WTC11 (cell line): ENCODE results near the gene SLC5A3. TPM values are rescaled to one million over a fixed set of nuclear protein-coding genes. Genes with fewer than 3 reads are reported as not detected.

Experiments
- ATAC-seq: fragments of 200-7000 bp; cut with Tn5 transposase; 2 replicates; pipeline ENCODE4 v1.10.0; 2021; ENCODE audit warnings: mild to moderate bottlenecking, moderate library complexity
- CTCF ChIA-PET: fragments of 300-600 bp; sonication (Branson Sonifier 250); formaldehyde crosslinking; loops from one replicate; lab custom pipeline; 2021; ENCODE audit warnings: antibody characterized with exemption; lab: Charles Lee
- POLR2A ChIA-PET: fragments of 350-600 bp; sonication (Branson Sonifier 250); formaldehyde crosslinking; loops from one replicate; lab custom pipeline; 2021; ENCODE audit warnings: antibody characterized with exemption; lab: Charles Lee
- DNase-seq: peaks from one replicate; pipeline ENCODE4 v3.0.0; 2021; ENCODE audit warnings: low spot score
- H3K27ac Mint-ChIP-seq: 2 replicates; pipeline ENCODE4 v1.8.0; 2021; ENCODE audit warnings: mixed read lengths
- H3K27me3 Mint-ChIP-seq: 2 replicates; pipeline ENCODE4 v1.8.0; 2021; ENCODE audit warnings: low read depth, mild to moderate bottlenecking, moderate library complexity, mixed read lengths
- H3K36me3 Mint-ChIP-seq: 2 replicates; pipeline ENCODE4 v1.8.0; 2021; ENCODE audit warnings: mixed read lengths
- H3K4me1 Mint-ChIP-seq: 2 replicates; pipeline ENCODE4 v1.8.0; 2022; ENCODE audit warnings: mixed read lengths
- H3K4me3 Mint-ChIP-seq: 2 replicates; pipeline ENCODE4 v1.8.0; 2021; ENCODE audit warnings: mild to moderate bottlenecking, moderate library complexity, mixed read lengths
- H3K9me3 Mint-ChIP-seq: 2 replicates; pipeline ENCODE4 v1.8.0; 2021; ENCODE audit warnings: mixed read lengths
- ARID4B ChIP-seq: sonication (generic); formaldehyde crosslinking; IDR thresholded peaks from 2 replicates; pipeline ENCODE4 v1.8.0; 2023; ENCODE audit warnings: missing genetic modification reagents, mild to moderate bottlenecking, borderline replicate concordance
- E2F5 ChIP-seq: sonication (generic); formaldehyde crosslinking; IDR thresholded peaks from 2 replicates; pipeline ENCODE4 v1.8.1; 2022; ENCODE audit warnings: mild to moderate bottlenecking, moderate library complexity, missing genetic modification reagents
- ERG ChIP-seq: fragments of 250-450 bp; sonication (Bioruptor Pico); IDR thresholded peaks from 2 replicates; pipeline ENCODE4 v1.8.0; 2021; ENCODE audit warnings: mild to moderate bottlenecking
- FOXK1 ChIP-seq: sonication (generic); formaldehyde crosslinking; IDR thresholded peaks from 2 replicates; pipeline ENCODE4 v1.8.0; 2022; ENCODE audit warnings: mild to moderate bottlenecking, moderate library complexity, missing genetic modification reagents
- GABPB1 ChIP-seq: sonication (generic); formaldehyde crosslinking; IDR thresholded peaks from 2 replicates; pipeline ENCODE4 v1.8.1; 2023; ENCODE audit warnings: mild to moderate bottlenecking, missing genetic modification reagents
- IRF2 ChIP-seq: sonication (generic); formaldehyde crosslinking; IDR thresholded peaks from 2 replicates; pipeline ENCODE4 v1.8.0; 2022; ENCODE audit warnings: low read depth, missing genetic modification reagents, borderline replicate concordance
- MYBL2 ChIP-seq: sonication (generic); formaldehyde crosslinking; IDR thresholded peaks from 2 replicates; pipeline ENCODE4 v1.8.1; 2023; ENCODE audit warnings: mild to moderate bottlenecking, moderate library complexity, missing genetic modification reagents
- NR2C2 ChIP-seq: sonication (generic); formaldehyde crosslinking; IDR thresholded peaks from 2 replicates; pipeline ENCODE4 v1.8.0; 2022; ENCODE audit warnings: mild to moderate bottlenecking, missing genetic modification reagents
- SP1 ChIP-seq: sonication (generic); formaldehyde crosslinking; conservative IDR thresholded peaks from 2 replicates; pipeline ENCODE4 v1.8.1; 2022; ENCODE audit warnings: missing genetic modification reagents
- STAT6 ChIP-seq: sonication (generic); formaldehyde crosslinking; conservative IDR thresholded peaks from 2 replicates; pipeline ENCODE4 v1.8.1; 2023; ENCODE audit warnings: mild to moderate bottlenecking, low read depth, missing genetic modification reagents, moderate library complexity
- USF2 ChIP-seq: sonication (generic); formaldehyde crosslinking; IDR thresholded peaks from 2 replicates; pipeline ENCODE4 v1.8.1; 2023; ENCODE audit warnings: mild to moderate bottlenecking, missing genetic modification reagents, moderate library complexity
- ZBTB21 ChIP-seq: sonication (generic); formaldehyde crosslinking; IDR thresholded peaks from 2 replicates; pipeline ENCODE4 v1.8.1; 2023; ENCODE audit warnings: mild to moderate bottlenecking, missing genetic modification reagents, borderline replicate concordance
- ZNF416 ChIP-seq: fragments of 250-450 bp; sonication (Bioruptor Pico); IDR thresholded peaks from 2 replicates; pipeline ENCODE4 v1.9.0; 2021; ENCODE audit warnings: mild to moderate bottlenecking, inconsistent platforms
- ZNF425 ChIP-seq: fragments of 250-450 bp; sonication (Bioruptor Pico); conservative IDR thresholded peaks from 2 replicates; pipeline ENCODE4 v1.9.0; 2021; ENCODE audit warnings: mild to moderate bottlenecking
- ZNF671 ChIP-seq: fragments of 250-450 bp; sonication (Bioruptor Pico); IDR thresholded peaks from 2 replicates; pipeline ENCODE4 v1.8.0; 2021; ENCODE audit warnings: mild to moderate bottlenecking
- total RNA-seq: library from RNA; stranded (reverse); gene quantifications from 3 replicates; pipeline ENCODE4 v1.2.3, GENCODE V29; 2021
- TF ChIP-seq, protein P1 (sequence below): sonication (generic); formaldehyde crosslinking; IDR thresholded peaks from 2 replicates; pipeline ENCODE4 v1.8.1; 2023; ENCODE audit warnings: mild to moderate bottlenecking, moderate library complexity, missing genetic modification reagents
- TF ChIP-seq, protein P2 (sequence below): sonication (generic); formaldehyde crosslinking; IDR thresholded peaks from 2 replicates; pipeline ENCODE4 v1.8.1; 2022; ENCODE audit warnings: low read depth, missing genetic modification reagents, borderline replicate concordance
- TF ChIP-seq, protein P3 (sequence below): fragments of 250-450 bp; sonication (Bioruptor Pico); IDR thresholded peaks from 2 replicates; pipeline ENCODE4 v1.9.0; 2021; ENCODE audit warnings: mild to moderate bottlenecking
- TF ChIP-seq, protein P4 (sequence below): sonication (generic); formaldehyde crosslinking; conservative IDR thresholded peaks from 2 replicates; pipeline ENCODE4 v1.8.1; 2022; ENCODE audit warnings: mild to moderate bottlenecking, missing genetic modification reagents

The SLC5A3 gene
- total RNA-seq, 1 experiment from 2014 or later: 14.8 TPM

- TF ChIP-seq E2F5 (CRISPR knock-in tag): no peak
- TF ChIP-seq ZNF416: no peak
- TF ChIP-seq ERG: no peak
- TF ChIP-seq ZBTB21: no peak
- no peak for TF ChIP-seq MYBL2 (CRISPR knock-in tag)
- TF ChIP-seq, protein P1, sequence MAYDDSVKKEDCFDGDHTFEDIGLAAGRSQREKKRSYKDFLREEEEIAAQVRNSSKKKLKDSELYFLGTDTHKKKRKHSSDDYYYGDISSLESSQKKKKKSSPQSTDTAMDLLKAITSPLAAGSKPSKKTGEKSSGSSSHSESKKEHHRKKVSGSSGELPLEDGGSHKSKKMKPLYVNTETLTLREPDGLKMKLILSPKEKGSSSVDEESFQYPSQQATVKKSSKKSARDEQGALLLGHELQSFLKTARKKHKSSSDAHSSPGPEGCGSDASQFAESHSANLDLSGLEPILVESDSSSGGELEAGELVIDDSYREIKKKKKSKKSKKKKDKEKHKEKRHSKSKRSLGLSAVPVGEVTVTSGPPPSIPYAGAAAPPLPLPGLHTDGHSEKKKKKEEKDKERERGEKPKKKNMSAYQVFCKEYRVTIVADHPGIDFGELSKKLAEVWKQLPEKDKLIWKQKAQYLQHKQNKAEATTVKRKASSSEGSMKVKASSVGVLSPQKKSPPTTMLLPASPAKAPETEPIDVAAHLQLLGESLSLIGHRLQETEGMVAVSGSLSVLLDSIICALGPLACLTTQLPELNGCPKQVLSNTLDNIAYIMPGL: no peak
- TF ChIP-seq SP1 (CRISPR knock-in tag): no peak
- no peak for TF ChIP-seq FOXK1 (CRISPR knock-in tag)
- TF ChIP-seq NR2C2 (CRISPR knock-in tag): no peak
- no peak for TF ChIP-seq STAT6 (CRISPR knock-in tag)
Measured at GRCh38 chr21:34092262-34092921, 19.0 kb downstream of the SLC5A3 start (continued).

DNA sequence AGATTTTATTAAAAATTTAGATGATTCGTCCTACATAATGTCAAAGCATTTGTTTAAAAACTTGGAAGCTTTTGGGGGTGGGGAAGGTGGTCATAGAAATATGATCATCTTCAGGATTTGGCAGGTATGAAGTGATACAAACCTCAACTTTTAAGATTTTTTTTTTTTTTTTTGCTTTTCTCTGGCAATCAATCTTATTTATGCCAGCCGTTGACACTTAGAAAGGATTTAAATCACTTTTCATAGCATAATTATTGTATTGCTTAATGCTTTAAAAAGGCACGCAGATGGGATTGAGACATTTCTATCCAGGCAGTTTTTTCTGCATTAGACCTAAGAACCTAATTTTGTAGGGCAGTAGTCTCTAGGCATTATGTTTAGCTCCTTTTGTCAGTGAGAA lies 19.7 kb downstream of the SLC5A3 start:
- POLR2A ChIA-PET: no interaction called here
- DNase-seq (no peak), ATAC-seq (no peak)
- CTCF ChIA-PET: interaction anchor here (1.2 to 1.9 kb wide), 6 partner anchors 7 to 255 kb away, joined by 3 to 12 read pairs (median 4); no protein-coding TSS in a partner anchor
- H3K27me3 Mint-ChIP-seq: no peaks in the 10 kb centered on the region
- peaks cover 38% of the 10 kb centered on the region for H3K4me1 Mint-ChIP-seq
- no peaks in the 10 kb centered on the region for H3K9me3 Mint-ChIP-seq
- no peak overlapping the region for H3K27ac Mint-ChIP-seq
- H3K36me3 Mint-ChIP-seq: peaks cover 28% of the 10 kb centered on the region
- no peak overlapping the region for H3K4me3 Mint-ChIP-seq
- TF ChIP-seq, protein P2, sequence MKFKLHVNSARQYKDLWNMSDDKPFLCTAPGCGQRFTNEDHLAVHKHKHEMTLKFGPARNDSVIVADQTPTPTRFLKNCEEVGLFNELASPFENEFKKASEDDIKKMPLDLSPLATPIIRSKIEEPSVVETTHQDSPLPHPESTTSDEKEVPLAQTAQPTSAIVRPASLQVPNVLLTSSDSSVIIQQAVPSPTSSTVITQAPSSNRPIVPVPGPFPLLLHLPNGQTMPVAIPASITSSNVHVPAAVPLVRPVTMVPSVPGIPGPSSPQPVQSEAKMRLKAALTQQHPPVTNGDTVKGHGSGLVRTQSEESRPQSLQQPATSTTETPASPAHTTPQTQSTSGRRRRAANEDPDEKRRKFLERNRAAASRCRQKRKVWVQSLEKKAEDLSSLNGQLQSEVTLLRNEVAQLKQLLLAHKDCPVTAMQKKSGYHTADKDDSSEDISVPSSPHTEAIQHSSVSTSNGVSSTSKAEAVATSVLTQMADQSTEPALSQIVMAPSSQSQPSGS: no peak
- TF ChIP-seq ZNF425 (CRISPR knock-in tag) (no peak), IRF2 (CRISPR knock-in tag) (no peak), ZNF671 (CRISPR knock-in tag) (no peak), ARID4B (CRISPR knock-in tag) (no peak), GABPB1 (CRISPR knock-in tag) (no peak), USF2 (CRISPR knock-in tag) (no peak)
- TF ChIP-seq, protein P3, sequence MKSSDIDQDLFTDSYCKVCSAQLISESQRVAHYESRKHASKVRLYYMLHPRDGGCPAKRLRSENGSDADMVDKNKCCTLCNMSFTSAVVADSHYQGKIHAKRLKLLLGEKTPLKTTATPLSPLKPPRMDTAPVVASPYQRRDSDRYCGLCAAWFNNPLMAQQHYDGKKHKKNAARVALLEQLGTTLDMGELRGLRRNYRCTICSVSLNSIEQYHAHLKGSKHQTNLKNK (CRISPR knock-in tag): no peak
- TF ChIP-seq, protein P4, sequence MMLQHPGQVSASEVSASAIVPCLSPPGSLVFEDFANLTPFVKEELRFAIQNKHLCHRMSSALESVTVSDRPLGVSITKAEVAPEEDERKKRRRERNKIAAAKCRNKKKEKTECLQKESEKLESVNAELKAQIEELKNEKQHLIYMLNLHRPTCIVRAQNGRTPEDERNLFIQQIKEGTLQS (CRISPR knock-in tag): no peak
